GM21717 (cell line): ENCODE results near the gene PRSS53.
"Not testable (repeated sequence)": the region's sequence is repeated elsewhere in the genome, so short reads cannot be mapped to it uniquely, and the experiment has no call there.

Source experiments
- ATAC-seq: cut with Tn5 transposase; IDR thresholded peaks from one replicate; pipeline ENCODE4 v1.9.1; 2021; ENCODE audit warnings: mild to moderate bottlenecking, moderate library complexity; ENCODE audit not compliant: unreplicated experiment

PRSS53 gene

DNA sequence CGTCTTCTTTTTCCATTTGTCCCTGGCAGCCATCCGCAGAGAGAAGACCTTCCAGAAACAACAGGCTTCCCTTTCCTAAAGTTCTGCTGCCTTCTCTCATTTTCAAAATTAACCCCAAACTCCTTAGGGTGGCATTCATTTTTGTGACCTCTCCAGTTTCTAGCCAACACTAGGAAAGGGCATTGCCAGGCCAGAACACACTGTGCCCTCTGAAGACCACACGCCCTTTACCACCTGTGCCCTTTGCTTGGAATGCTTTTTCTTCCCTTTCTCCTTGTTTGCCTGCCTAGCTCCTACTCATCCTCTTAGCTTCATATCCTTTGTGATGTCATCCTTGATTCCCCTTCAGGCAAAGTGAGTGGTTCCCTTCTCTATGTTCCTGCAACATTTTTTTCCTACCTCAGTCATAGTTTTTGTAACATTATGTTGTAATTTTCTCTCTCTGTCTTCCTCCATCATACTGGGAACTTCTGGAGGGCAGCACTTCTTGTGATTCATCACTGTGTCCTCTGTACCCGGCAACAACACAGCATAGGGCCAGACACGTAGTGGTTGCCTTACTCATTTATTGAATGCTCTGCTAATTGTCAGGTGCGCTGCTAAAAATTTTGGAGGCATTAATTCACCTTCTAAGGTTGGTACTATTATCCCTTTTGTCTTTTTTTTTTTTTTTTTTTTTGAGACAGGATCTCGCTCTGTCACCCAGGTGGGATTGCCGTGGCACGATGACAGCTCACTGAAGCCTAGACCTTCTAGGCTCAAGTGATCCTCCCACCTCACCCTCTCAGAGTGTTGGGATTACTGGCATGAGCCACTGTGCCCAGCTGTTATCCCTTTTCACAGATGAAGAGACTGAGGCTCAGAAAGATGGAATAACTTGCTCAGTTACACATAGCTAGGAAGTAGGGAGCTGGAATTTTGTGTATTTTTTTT lies 29.7 kb upstream of the PRSS53 start:
- ATAC-seq: no peak

DNA sequence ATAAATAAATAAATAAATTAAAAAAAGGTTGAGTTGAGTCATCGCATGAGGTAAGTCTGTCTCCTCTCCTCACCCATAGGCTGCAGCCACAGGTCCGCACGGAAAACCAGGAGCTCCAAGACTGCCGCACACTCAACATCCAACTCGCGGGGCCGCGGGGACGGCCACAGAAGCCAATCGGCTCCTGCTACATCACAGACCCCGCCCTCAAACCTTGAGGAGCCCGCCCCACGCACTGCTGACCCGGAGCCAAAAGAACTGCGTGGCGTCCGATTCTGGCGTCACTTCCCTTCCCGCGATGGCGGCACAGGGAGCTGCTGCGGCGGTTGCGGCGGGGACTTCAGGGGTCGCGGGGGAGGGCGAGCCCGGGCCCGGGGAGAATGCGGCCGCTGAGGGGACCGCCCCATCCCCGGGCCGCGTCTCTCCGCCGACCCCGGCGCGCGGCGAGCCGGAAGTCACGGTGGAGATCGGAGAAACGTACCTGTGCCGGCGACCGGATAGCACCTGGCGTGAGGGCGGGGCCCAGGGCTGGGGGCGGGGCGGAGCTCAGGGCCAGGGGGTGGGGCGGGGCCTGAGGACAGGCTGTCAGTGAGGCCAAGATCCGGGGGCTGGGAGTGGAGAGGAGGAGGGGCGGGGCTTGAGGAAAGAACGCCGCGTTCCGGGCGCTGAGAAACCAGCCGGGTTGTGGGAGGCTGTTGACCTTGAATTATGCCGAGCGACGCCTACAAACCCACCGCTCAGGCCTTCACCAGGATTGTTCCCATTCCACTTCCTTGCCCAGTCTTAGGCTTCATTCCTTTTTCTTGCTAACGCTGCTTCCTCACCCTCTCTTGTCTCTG lies 28.9 kb upstream of the PRSS53 start, which contains the start of gene KAT8:
TSS of gene KAT8 (plus strand) at position 281 of the 839 bp plus-strand sequence. CDS start at position 299, 18 bp downstream.
- peak; percentile 83 for ATAC-seq

DNA sequence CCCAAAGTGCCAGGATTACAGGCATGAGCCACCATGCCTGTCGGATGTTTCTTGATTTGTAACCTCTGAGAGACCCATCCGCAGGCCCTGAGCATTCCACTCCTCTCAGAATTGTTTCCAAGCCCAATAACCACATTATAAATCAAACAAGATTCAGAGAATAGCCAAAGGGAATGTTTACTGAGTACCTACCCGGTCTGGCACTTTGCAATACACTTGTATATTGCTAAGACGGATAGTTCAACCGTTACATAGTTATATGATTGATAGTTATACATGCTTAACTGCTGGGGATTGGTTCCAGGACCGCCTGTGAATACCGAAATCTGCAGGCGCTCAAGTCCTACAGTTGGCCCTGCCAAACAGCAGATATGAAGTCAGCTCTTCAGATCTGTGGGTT lies 25.7 kb upstream of the PRSS53 start:
- no peak for ATAC-seq

DNA sequence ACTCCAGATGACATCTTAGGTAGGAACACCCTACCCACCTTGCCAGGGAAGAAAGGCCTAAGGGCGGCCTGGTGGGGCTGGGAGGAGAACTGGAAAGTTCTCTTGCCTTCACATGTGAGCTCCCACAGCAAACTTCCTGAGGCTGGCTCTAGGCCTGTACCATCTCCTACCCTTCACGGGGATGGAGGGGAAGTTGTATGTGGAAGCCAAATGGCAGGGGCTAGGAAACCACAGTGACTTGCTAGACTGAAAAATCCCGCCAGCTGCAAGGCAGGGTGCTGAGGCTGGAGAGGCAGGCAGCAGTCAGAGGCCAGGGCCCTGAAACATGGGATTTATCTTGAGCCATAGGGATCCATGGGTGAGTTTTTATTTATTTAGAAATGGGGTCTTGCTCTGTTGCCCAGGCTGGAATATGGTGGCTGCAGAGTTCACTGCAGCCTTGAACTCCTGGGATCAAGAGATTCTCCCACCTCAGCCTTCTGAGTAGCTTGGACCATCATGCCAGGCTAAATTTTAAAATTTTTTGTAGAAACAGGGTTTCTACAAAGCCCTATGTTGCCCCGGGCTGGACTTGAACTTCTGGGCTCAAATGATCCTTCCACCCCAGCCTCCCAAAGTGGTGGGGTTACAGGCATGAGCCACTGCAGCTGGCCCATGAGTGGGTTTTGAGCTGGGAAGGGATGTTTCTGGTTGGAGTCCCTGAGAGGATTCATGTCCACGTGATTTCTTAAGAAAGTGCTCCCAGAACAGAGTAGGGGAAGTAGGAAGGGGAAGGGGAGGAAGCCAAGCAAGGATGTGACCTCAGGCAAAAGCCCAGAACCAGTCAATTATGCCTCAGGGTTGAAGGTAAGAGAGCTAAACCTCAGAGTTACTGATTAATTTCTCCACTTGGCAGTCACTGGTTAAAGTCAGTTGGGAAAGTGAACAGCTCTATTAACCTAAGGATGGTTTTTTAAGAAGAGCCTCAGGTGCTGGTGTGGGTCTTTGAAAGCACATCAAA lies 24.7 kb upstream of the PRSS53 start:
- ATAC-seq: no peak

DNA sequence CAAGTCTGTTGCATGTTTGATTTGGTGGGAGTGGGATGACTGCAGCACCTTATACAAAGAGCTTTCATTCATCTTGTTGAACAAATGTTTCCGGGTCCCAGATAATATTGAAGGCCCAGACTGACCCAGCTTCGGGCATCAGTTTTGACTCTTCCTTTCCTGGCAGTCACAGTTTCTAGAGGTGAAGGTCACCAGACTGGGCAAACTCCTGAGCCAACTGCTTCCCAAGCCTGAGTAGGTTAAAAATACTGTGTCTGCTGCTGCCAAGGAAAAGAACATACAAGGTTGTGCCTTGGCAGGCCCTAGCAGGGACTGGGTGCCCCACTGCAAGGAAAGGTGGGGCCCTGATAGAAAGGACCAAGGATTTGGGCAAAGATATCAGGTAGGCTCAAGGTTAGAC lies 24.0 kb upstream of the PRSS53 start:
- no peak for ATAC-seq

DNA sequence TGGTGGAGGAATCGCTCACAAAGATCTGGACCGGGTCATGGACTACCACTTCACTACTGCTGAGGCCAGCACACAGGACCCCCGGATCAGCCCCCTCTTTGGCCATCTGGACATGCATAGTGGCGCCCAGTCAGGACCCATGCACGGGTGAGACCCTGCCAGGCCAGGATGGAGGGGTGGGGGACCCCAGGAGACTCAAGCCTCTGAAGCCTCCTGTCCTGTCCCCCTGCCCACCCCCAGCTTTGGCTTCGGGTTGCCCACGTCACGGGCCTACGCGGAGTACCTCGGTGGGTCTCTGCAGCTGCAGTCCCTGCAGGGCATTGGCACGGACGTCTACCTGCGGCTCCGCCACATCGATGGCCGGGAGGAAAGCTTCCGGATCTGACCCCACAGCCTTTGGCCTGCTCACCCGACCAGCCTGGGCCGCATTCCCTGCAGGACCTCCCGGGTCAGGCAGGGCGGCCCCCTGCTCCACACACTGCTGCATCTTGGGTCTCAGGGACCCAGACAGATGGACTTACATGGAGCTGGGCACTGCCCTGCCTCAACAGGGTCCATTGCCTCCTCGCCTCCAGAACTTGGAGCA lies 23.2 kb upstream of the PRSS53 start:
- no peak for ATAC-seq

DNA sequence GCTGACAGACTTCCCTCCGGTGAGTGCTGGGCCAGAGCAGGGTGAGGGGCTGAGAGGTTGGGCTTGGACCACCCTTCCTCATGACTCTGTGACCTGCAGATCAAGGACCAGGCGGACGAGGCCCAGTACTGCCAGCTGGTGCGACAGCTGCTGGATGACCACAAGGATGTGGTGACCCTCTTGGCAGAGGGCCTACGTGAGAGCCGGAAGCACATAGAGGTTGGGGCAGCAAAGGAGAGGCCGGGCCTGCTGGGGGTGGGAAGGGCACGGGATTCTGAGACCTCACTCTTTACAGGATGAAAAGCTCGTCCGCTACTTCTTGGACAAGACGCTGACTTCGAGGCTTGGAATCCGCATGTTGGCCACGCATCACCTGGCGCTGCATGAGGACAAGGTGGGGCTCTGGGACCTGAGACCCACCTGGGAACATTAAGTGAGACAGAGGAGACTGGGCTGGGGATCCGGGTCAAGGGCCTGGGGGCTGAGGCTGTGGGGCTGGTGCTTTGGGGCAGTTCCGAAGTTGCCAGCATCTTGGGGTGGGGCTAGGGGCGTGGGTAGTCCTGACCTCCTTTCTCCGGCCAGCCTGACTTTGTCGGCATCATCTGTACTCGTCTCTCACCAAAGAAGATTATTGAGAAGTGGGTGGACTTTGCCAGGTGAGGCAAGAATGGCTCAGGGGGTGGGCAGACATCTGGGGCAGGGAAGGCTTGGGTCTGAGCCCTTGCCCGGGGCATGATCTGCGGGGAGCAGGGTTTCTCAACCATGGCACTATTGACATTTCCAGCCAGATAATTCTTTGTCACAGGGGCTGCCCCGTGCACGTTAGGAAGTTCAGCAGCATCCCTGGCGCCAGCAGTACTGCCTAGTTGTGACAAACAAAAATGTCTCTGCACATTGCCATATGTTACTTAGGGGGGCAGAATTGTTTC lies 21.6 kb upstream of the PRSS53 start:
- no peak for ATAC-seq

DNA sequence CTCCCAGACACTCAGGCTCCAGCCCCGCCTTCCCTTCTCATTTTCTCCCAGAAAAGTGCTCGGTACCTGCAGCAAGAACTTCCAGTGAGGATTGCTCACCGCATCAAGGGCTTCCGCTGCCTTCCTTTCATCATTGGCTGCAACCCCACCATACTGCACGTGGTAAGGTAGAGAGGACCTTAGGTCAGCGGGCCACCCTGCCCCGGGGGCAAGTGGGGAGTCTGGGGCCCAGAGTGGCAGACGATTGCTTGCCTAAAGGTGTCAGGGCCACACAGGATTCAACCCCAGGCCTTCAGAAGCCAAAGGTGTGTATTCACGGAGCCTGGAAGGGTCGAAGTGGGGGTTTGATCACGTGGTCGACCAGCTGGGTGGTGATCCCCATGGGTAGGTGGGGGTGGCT lies 20.9 kb upstream of the PRSS53 start:
- no peak for ATAC-seq

DNA sequence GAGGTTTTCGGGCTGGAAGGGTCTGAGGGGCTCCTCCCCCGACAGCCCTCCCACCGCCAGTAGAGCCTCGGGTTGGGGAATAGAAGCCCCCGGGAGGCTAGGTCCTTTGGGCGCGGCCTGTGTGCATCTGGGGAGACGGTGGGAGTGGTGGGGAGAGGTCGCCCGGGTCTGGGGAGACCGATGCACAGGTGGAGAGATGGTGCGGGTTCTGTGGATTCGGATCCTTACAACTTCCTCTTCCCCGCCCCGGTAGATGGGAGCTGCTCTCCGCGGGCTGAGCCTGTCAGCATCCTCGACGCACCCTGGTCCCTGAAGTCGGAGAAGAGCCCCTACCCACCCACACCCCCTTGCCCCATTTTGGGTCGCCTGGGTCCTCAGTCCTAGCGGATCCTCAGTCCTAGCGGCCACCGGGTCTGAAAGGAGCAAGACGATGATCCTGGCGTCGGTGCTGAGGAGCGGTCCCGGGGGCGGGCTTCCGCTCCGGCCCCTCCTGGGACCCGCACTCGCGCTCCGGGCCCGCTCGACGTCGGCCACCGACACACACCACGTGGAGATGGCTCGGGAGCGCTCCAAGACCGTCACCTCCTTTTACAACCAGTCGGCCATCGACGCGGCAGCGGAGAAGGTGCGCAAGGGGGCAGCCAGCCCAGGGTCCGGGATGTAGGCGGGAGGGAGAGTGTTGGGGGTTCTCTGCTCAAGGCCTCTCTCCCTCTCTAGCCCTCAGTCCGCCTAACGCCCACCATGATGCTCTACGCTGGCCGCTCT lies 20.2 kb upstream of the PRSS53 start:
- no peak for ATAC-seq

DNA sequence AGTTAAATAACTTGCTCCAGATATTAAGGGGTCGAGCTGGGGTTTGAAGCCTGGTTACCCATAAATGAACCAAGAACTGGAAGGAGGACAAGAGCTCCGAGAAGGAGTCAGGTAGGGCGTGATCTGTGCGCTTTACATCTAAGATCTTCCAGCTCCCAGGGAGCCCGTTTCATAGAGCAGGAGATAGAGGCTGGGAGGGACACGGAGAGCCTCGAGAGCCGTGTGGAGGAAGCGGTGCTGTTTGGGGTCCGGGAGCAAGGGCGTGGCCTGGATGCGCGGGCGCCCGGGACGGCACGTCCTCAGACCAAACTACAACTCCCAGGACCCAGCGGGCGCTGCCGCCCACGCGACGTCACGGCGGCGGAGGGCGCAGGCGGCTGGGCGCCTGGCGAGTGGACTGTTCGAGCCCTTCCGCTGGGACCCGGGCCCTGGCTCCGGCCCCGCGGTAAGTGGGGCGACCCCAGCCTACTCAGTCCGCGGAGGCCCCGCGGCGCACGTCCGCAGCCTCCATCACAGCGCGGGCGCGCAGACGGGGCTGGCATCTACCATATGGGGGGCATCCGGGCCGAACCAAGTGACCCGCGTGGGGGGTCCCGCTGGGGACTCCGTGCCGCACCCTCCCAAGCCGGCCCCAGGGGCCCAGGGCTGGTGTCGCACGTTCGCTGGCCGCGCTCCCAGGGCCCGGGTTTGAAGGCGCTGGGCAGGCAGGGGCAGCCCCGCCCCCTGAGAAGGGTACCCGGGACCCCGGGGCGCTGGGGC lies 19.5 kb upstream of the PRSS53 start, which contains the start of gene BCKDK:
TSS of gene BCKDK (plus strand) at position 352 of the 759 bp plus-strand sequence. CDS start 838 bp downstream, outside the sequence.
- peak; percentile 80 for ATAC-seq

DNA sequence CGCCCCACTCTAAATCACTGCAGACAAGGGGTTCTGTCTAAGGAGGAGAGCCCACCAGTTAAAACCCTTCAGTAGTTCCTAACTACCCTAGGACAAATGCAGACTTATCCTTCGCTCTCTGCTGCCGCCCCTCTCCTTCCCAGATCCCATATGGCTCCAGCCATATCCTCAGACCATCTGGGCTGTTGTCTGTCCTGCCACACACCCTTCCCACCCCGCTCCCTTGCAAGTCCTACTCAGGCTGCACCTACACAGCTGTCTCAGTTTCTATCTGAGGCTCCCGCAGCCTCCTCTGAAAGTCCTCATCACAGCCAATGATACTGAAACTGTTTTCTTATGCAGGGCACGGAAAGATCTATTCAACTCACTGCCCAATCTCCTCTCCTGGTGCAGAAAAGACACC lies 18.7 kb upstream of the PRSS53 start:
- peak; percentile 59 for ATAC-seq

DNA sequence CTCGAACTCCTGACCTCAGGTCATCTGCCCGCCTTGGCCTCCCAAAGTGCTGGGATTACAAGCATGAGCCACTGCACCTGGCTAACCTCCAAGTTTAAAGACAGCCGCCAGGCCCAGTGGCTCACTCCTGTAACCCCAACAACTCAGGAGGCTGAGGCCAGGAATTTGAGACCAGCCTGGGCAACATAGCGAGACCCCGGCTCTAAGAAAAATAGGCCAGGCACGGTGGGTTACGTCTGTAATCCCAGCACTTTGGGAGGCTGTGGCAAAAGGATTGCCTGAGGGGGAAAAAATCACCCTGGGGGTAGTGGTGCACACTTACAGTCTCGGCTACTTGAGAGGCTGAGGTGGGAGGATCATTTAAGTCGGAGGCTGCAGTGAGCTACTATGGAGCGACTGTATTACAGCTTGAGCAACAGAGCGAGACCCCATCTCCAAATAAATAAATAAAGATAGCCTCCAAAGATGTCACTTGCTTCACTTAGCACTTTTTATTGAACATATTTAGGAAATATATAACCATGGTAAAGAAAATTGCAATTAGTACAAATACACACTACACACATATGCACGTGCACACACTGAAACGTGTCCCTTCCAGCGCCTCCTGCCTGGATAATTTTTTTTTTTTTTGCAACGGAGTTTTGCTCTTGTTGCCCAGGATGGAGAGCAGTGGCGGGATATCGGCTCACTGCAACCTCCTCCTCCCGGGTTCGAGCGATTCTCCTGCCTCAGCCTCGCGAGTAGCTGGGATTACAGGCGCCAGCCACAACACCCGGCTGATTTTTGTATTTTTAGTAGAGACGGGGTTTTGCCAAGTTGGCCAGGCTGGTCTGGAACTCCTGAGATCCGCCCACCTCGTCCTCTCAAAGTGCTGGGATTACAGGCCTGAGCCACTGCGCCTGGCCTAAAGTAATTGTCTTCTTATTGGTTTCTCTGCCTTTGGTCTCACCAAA lies 18.0 kb upstream of the PRSS53 start:
- ATAC-seq: no peak

DNA sequence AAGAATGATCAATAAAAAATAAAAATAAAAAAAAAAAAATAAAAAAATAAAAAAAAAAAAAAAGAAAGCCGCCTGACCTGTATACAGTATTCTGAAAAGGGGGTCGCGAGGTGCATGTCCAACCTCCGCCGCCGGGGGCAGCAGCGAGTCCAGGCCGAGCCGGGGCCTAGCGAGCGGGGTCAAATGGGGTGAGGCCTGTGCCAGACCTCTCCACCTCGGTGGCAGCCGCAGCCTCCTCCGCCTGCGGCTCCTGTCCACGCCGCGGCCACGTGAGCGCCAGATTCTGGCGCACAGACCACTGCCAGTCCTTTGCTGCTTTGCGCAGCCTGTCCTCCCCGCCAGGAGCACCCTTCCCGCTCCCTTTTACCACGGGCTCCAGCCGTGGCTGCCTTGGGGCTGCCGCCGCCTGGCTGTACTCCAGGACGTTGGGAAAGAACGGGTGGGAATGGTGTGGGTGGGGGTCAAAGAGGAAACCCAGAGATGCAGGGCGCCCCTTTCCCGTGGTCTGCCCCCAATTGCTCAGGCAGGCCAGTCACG lies 17.0 kb upstream of the PRSS53 start:
- no peak for ATAC-seq

DNA sequence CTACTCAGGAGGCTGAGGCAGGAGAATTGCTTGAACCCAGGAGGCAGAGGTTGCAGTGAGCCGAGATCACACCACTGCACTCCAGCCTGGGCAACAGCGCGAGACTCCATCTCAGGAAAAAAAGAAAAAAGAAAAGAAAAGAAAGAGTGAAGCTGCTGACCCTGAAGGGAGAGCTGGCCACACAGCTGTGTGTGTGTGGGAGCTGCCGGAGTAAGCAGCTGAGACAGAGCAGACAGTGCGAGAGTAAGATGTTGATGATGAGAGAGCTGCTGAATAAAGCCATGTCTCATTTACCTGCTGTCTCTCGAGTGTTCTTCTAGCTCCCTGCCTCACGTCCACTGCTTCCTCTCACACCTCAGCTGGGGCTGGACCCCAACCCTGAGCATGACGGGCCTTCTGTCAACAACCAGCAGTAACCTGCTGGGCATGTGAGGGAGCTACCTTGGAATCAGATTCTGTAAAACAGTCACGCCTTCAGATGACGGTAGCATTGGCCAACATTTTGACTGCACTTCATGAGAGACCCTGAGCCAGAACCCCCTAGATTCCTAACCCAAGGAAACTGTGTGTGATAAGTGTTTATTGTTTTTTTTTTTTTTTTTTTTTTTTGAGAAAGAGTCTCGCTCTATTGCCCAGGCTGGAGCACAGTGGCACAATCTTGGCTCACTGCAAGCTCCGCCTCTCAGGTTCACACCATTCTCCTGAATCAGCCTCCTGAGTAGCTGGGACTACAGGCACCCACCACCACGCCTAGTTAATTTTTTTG lies 12.3 kb upstream of the PRSS53 start:
- not testable (repeated sequence) for ATAC-seq
